ENCODE data around the gene P4HA2.

Gene P4HA2

GRCh38 chr5:132214491-132214890 is 13.2 kb downstream of the P4HA2 start (continued):
- TF ChIP-seq TCF4 (CRISPR knock-in tag; IDR thresholded peaks at IDR 0.05; ENCODE audit: borderline replicate concordance) (no peak), RARB (CRISPR knock-in tag; IDR thresholded peaks at IDR 0.05) (no peak), PPARA (CRISPR knock-in tag; IDR thresholded peaks at IDR 0.05; ENCODE audit: borderline replicate concordance) (no peak), ZNF8 (CRISPR knock-in tag; IDR thresholded peaks at IDR 0.05) (no peak), CSRNP3 (CRISPR knock-in tag; IDR thresholded peaks at IDR 0.05) (no peak), ZC3H10 (CRISPR knock-in tag; IDR thresholded peaks at IDR 0.05) (no peak), ZFP30 (CRISPR knock-in tag; IDR thresholded peaks at IDR 0.05) (no peak)

DNA sequence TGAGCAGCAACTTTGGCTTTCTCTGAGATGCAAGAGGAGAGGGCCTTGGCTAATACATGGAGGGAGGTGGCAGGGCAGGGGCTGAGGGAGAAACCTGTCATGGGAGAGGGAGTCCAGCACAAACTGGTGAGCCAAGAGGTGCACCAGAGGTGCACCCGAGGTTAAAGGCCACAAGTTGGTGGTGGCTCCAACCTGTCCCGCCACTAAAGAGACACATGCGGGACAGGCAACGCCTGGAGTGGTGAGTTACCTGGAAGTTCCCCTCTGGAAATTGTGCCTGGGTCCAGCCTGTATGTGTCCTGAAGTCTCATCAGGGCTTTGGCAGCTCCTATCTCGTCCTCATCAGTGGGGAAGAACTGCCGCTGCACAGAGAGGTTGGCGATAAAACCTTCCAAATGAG is 14.0 kb downstream of the P4HA2 start:
- ATAC-seq: no peak
- TF ChIP-seq ARNTL (CRISPR knock-in tag; IDR thresholded peaks at IDR 0.05; ENCODE audit: borderline replicate concordance, low read depth) (no peak), ESRRG (CRISPR knock-in tag; IDR thresholded peaks at IDR 0.05) (no peak), OSR1 (CRISPR knock-in tag; IDR thresholded peaks at IDR 0.05) (no peak), SNAI2 (CRISPR knock-in tag; IDR thresholded peaks at IDR 0.05) (no peak), ZFP3 (CRISPR knock-in tag; IDR thresholded peaks at IDR 0.05) (no peak), ZC3H10 (CRISPR knock-in tag; IDR thresholded peaks at IDR 0.05) (no peak), TCF4 (CRISPR knock-in tag; IDR thresholded peaks at IDR 0.05; ENCODE audit: borderline replicate concordance) (no peak), RARB (CRISPR knock-in tag; IDR thresholded peaks at IDR 0.05) (no peak), ZNF565 (CRISPR knock-in tag; conservative IDR thresholded peaks at IDR 0.05; ENCODE audit: low read depth) (no peak), ZNF70 (CRISPR knock-in tag; IDR thresholded peaks at IDR 0.05) (no peak), CSDC2 (CRISPR knock-in tag; IDR thresholded peaks at IDR 0.05) (no peak), TOX (CRISPR knock-in tag; IDR thresholded peaks at IDR 0.05; ENCODE audit: borderline replicate concordance) (no peak), PATZ1 (CRISPR knock-in tag; IDR thresholded peaks at IDR 0.05; ENCODE audit: borderline replicate concordance) (no peak), BACH2 (CRISPR knock-in tag; IDR thresholded peaks at IDR 0.05; ENCODE audit: borderline replicate concordance) (no peak)
- TF ChIP-seq, protein P1, sequence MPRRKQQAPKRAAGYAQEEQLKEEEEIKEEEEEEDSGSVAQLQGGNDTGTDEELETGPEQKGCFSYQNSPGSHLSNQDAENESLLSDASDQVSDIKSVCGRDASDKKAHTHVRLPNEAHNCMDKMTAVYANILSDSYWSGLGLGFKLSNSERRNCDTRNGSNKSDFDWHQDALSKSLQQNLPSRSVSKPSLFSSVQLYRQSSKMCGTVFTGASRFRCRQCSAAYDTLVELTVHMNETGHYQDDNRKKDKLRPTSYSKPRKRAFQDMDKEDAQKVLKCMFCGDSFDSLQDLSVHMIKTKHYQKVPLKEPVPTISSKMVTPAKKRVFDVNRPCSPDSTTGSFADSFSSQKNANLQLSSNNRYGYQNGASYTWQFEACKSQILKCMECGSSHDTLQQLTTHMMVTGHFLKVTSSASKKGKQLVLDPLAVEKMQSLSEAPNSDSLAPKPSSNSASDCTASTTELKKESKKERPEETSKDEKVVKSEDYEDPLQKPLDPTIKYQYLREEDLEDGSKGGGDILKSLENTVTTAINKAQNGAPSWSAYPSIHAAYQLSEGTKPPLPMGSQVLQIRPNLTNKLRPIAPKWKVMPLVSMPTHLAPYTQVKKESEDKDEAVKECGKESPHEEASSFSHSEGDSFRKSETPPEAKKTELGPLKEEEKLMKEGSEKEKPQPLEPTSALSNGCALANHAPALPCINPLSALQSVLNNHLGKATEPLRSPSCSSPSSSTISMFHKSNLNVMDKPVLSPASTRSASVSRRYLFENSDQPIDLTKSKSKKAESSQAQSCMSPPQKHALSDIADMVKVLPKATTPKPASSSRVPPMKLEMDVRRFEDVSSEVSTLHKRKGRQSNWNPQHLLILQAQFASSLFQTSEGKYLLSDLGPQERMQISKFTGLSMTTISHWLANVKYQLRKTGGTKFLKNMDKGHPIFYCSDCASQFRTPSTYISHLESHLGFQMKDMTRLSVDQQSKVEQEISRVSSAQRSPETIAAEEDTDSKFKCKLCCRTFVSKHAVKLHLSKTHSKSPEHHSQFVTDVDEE (CRISPR knock-in tag; IDR thresholded peaks at IDR 0.05): no peak

DNA sequence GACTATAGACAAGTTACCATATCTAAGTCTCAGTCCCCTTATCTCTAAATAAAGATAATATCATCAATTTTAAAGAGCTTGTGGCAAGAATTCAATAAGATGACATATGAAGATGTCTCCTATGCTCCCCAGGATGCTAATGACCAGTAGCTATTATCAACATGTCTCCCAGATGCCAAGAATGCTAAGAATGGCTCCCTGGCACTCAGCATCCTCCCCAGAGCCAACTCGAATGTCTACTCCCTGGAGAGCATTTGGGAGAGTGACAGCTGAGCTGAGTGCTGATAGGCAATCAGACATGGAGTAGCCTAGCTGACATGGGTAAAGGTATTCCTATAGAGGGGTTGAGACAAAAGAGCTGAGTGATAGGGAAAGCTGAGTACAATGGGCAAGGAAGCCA is 15.9 kb downstream of the P4HA2 start:
- TF ChIP-seq ISL1 (CRISPR knock-in tag; IDR thresholded peaks at IDR 0.05) (peak; percentile 87), PATZ1 (CRISPR knock-in tag; IDR thresholded peaks at IDR 0.05; ENCODE audit: borderline replicate concordance) (no peak), ZC3H10 (CRISPR knock-in tag; IDR thresholded peaks at IDR 0.05) (no peak), ARNTL (CRISPR knock-in tag; IDR thresholded peaks at IDR 0.05; ENCODE audit: borderline replicate concordance, low read depth) (no peak)
- ATAC-seq: no peak

DNA sequence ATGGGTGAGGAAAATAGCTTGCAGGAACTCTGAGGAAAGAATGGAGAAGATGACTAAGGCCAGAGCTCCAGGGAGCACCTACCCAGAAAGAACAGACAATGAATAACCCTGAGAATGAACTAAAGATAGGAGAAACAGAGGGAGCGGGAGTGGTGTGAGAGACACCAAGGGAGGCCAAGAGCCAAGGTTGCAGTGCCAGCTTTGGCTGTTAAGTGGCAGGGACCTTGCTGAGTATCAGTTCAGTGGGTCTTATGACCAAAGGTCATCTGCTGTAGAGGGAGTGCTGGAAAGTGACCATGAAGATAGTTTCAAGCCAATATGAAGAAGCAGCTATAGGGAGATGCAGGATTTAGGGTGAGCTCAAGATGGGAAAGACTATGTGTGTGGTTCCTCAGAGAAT is 16.7 kb downstream of the P4HA2 start:
- ATAC-seq: no peak
- no peak for TF ChIP-seq CSDC2 (CRISPR knock-in tag; IDR thresholded peaks at IDR 0.05)
- no peak for TF ChIP-seq CSRNP3 (CRISPR knock-in tag; IDR thresholded peaks at IDR 0.05)
- no peak for TF ChIP-seq ISL1 (CRISPR knock-in tag; IDR thresholded peaks at IDR 0.05)
- no peak for TF ChIP-seq SNAI2 (CRISPR knock-in tag; IDR thresholded peaks at IDR 0.05)
- TF ChIP-seq TCF4 (CRISPR knock-in tag; IDR thresholded peaks at IDR 0.05; ENCODE audit: borderline replicate concordance): no peak
- TF ChIP-seq CREB5 (CRISPR knock-in tag; IDR thresholded peaks at IDR 0.05; ENCODE audit: low read depth): no peak
- no peak for TF ChIP-seq ZNF565 (CRISPR knock-in tag; conservative IDR thresholded peaks at IDR 0.05; ENCODE audit: low read depth)
- TF ChIP-seq TOX (CRISPR knock-in tag; IDR thresholded peaks at IDR 0.05; ENCODE audit: borderline replicate concordance): no peak
- TF ChIP-seq BACH2 (CRISPR knock-in tag; IDR thresholded peaks at IDR 0.05; ENCODE audit: borderline replicate concordance): no peak
- TF ChIP-seq PATZ1 (CRISPR knock-in tag; IDR thresholded peaks at IDR 0.05; ENCODE audit: borderline replicate concordance): no peak
- no peak for TF ChIP-seq ZNF70 (CRISPR knock-in tag; IDR thresholded peaks at IDR 0.05)
- TF ChIP-seq ESRRG (CRISPR knock-in tag; IDR thresholded peaks at IDR 0.05): no peak

Measured in SK-N-SH treated with all-trans-retinoic acid at 6 μM for 48 hours (cell line).